HG02852 (cell line): Measurements from ENCODE around the gene OR4D11.
"Not testable (repeated sequence)": the region's sequence is repeated elsewhere in the genome, so short reads cannot be mapped to it uniquely, and the experiment has no call there.

ENCODE experiments used
- ATAC-seq: cut with Tn5 transposase; IDR thresholded peaks from one replicate; pipeline ENCODE4 v1.9.1; 2021; ENCODE audit warnings: mild to moderate bottlenecking, moderate library complexity; ENCODE audit not compliant: unreplicated experiment

The OR4D11 gene

GRCh38 chr11:59503276-59503675, at the start of gene OR4D11:
OR4D11 (plus strand) TSS chr11:59503576; CDS start chr11:59503576, 0 bp downstream.
- no peak for ATAC-seq

- no peak for ATAC-seq
These were observed 46.7 kb upstream of the OR4D11 start, which contains the start of gene OR4D6 for GRCh38 chr11:59456661-59457060. OR4D6 (plus strand) TSS chr11:59456961; CDS start chr11:59456961, 0 bp downstream.

- ATAC-seq = no peak
These were observed 43.5 kb upstream of the OR4D11 start for GRCh38 chr11:59459916-59460315.

- ATAC-seq = no peak
These were observed 40.2 kb upstream of the OR4D11 start for GRCh38 chr11:59463190-59463641.

- ATAC-seq = no peak
These were observed 30.4 kb upstream of the OR4D11 start, which contains the start of gene OR4D10 for GRCh38 chr11:59473015-59473414. OR4D10 (plus strand) TSS chr11:59473315; CDS start chr11:59477430, 4,115 bp downstream.

GRCh38 chr11:59475176-59475575, 28.2 kb upstream of the OR4D11 start:
- ATAC-seq = no peak

GRCh38 chr11:59479906-59480305, 23.5 kb upstream of the OR4D11 start:
- ATAC-seq = no peak

GRCh38 chr11:59480359-59480758, 23.0 kb upstream of the OR4D11 start:
- ATAC-seq = no peak

- no peak for ATAC-seq
These were observed 1.4 kb upstream of the OR4D11 start for GRCh38 chr11:59501931-59502330.

GRCh38 chr11:59510941-59511589, 7.7 kb downstream of the OR4D11 start, which contains the start of gene OR4D9:
OR4D9 (plus strand) TSS chr11:59511539; CDS start chr11:59514913, 3,374 bp downstream.
- ATAC-seq = no peak

GRCh38 chr11:59511675-59512074, 8.3 kb downstream of the OR4D11 start:
- no peak for ATAC-seq

- ATAC-seq = not testable (repeated sequence)
These were observed 16.8 kb downstream of the OR4D11 start for GRCh38 chr11:59520139-59520538.

- ATAC-seq = no peak
These were observed 17.4 kb downstream of the OR4D11 start for GRCh38 chr11:59520741-59521140.

- no peak for ATAC-seq
These were observed 20.2 kb downstream of the OR4D11 start for GRCh38 chr11:59523541-59523940.

GRCh38 chr11:59528711-59529110, 25.3 kb downstream of the OR4D11 start:
- ATAC-seq = no peak

- ATAC-seq = no peak
These were observed 29.2 kb downstream of the OR4D11 start for GRCh38 chr11:59532620-59533019.

GRCh38 chr11:59534676-59535075, 31.3 kb downstream of the OR4D11 start:
- ATAC-seq = no peak

- no peak for ATAC-seq
These were observed 38.9 kb downstream of the OR4D11 start for GRCh38 chr11:59542142-59542810.

GRCh38 chr11:59543713-59544112, 40.3 kb downstream of the OR4D11 start:
- not testable (repeated sequence) for ATAC-seq

- ATAC-seq = no peak
These were observed 41.4 kb downstream of the OR4D11 start for GRCh38 chr11:59544869-59545178.

- no peak for ATAC-seq
These were observed 42.0 kb downstream of the OR4D11 start for GRCh38 chr11:59545179-59546020.
